H1 (cell line): ENCODE measurements around the gene PDIA6. TPM values are rescaled to one million over a fixed set of nuclear protein-coding genes. Genes with fewer than 3 reads are reported as not detected.

Experiments
- CTCF ChIA-PET: fragments of 300-600 bp; sonication (Branson Sonifier 250); formaldehyde crosslinking; loops from one replicate; lab custom pipeline; 2021; ENCODE audit not compliant: partially characterized antibody; lab: Charles Lee
- POLR2A ChIA-PET: fragments of 300-600 bp; sonication (Branson Sonifier 250); formaldehyde crosslinking; loops from one replicate; lab custom pipeline; 2021; ENCODE audit warnings: inconsistent platforms; ENCODE audit not compliant: partially characterized antibody; lab: Charles Lee
- DNase-seq, 2 experiments: peaks; one replicate each; pipeline versions ENCODE4 v3.0.0 to v3.0.0-alpha.2; 2010 to 2022; ENCODE audit warnings: low spot score in 2 of 2, low read depth in 1 of 2, mixed read lengths in 1 of 2
- FAIRE-seq: peaks from 2 replicates; lab custom pipeline; 2011; peaks lifted over from hg19 to GRCh38; lab: Jason Lieb, UNC
- H2AFZ ChIP-seq: 2 replicates; pipeline ENCODE4 v1.8.1; 2012; ENCODE audit warnings: low read length, inconsistent platforms
- H2AK5ac ChIP-seq: 2 replicates; pipeline ENCODE4 v1.6.1; 2013; ENCODE audit warnings: low read depth, low read length
- H2BK120ac ChIP-seq: replicated peaks from 2 replicates; pipeline ENCODE3; 2013; ENCODE audit warnings: low read depth, low read length, inconsistent platforms
- H2BK12ac ChIP-seq: 2 replicates; pipeline ENCODE4 v1.6.1; 2013; ENCODE audit warnings: low read depth, low read length
- H2BK15ac ChIP-seq: 2 replicates; pipeline ENCODE4 v1.6.1; 2013; ENCODE audit warnings: low read length
- H2BK20ac ChIP-seq: 2 replicates; pipeline ENCODE4 v1.6.1; 2013; ENCODE audit warnings: low read length
- H2BK5ac ChIP-seq: 2 replicates; pipeline ENCODE4 v1.6.1; 2013; ENCODE audit warnings: low read depth, low read length
- H3K14ac ChIP-seq: 2 replicates; pipeline ENCODE4 v1.6.1; 2013; ENCODE audit warnings: inconsistent platforms; ENCODE audit not compliant: insufficient read length
- H3K18ac ChIP-seq: 2 replicates; pipeline ENCODE4 v1.6.1; 2013; ENCODE audit warnings: low read length; ENCODE audit errors: extremely low read depth
- H3K23ac ChIP-seq: 2 replicates; pipeline ENCODE4 v1.6.1; 2013; ENCODE audit warnings: inconsistent platforms; ENCODE audit not compliant: insufficient read length
- H3K23me2 ChIP-seq: 2 replicates; pipeline ENCODE4 v1.6.1; 2013; ENCODE audit warnings: low read depth, low read length
- H3K27ac ChIP-seq: 2 replicates; pipeline ENCODE4 v1.6.1; 2011; ENCODE audit warnings: low read depth, low read length, inconsistent platforms
- H3K27me3 ChIP-seq, 4 experiments: replicated peaks in 1 of 4; 1 replicate in 1 of 4; 2 replicates in 3 of 4; pipeline versions ENCODE4 v1.6.1 to v1.8.1; 2011 to 2013; ENCODE audit warnings: low read length in 3 of 4, mild to moderate bottlenecking in 3 of 4, inconsistent platforms in 2 of 4, mixed read lengths in 2 of 4, moderate library complexity in 1 of 4; ENCODE audit not compliant: control insufficient read depth in 3 of 4, insufficient read depth in 3 of 4; ENCODE audit errors: extremely low read depth in 1 of 4
- H3K36me3 ChIP-seq, 4 experiments: 2 replicates each; pipeline versions ENCODE4 v1.6.1 to v1.8.1; 2011 to 2013; ENCODE audit warnings: mild to moderate bottlenecking in 4 of 4, low read length in 3 of 4, moderate library complexity in 2 of 4, control low read depth in 1 of 4, inconsistent platforms in 1 of 4; ENCODE audit not compliant: insufficient read depth in 4 of 4, control insufficient read depth in 2 of 4
- H3K4ac ChIP-seq: replicated peaks from 2 replicates; pipeline ENCODE3; 2013; ENCODE audit warnings: low read length, low read depth, mixed read lengths, inconsistent platforms; ENCODE audit not compliant: insufficient read length
- H3K4me1 ChIP-seq, 4 experiments: replicated peaks in 1 of 4; 1 replicate in 1 of 4; 2 replicates in 3 of 4; pipeline versions ENCODE4 v1.6.1 to v1.8.1; 2011 to 2013; ENCODE audit warnings: low read length in 3 of 4, inconsistent platforms in 2 of 4, mixed read lengths in 1 of 4; ENCODE audit not compliant: insufficient read depth in 4 of 4, control insufficient read depth in 3 of 4
- H3K4me2 ChIP-seq, 2 experiments: 2 replicates each; pipeline versions ENCODE4 v1.6.1 to v1.8.1; 2011 to 2013; ENCODE audit warnings: low read depth in 2 of 2, low read length in 2 of 2, control low read depth in 1 of 2, inconsistent platforms in 1 of 2, mild to moderate bottlenecking in 1 of 2; ENCODE audit not compliant: insufficient read depth in 1 of 2
- H3K4me3 ChIP-seq, 4 experiments: fragments of 200-600, 300-600 bp in 1 of 4; sonication (generic), shearing (Covaris generic), sonication (Bioruptor Twin) in 1 of 4; 2 replicates each; pipeline versions ENCODE4 v1.5.1 to v1.8.1; 2011 to 2016; ENCODE audit warnings: low read length in 4 of 4, low read depth in 3 of 4, control low read depth in 2 of 4, inconsistent platforms in 2 of 4, mild to moderate bottlenecking in 2 of 4, mixed read lengths in 1 of 4, moderate library complexity in 1 of 4; ENCODE audit not compliant: insufficient read depth in 2 of 4; ENCODE audit errors: extremely low read depth in 1 of 4
- H3K56ac ChIP-seq: replicated peaks from 2 replicates; pipeline ENCODE3; 2013; ENCODE audit warnings: low read depth, mild to moderate bottlenecking, mixed read lengths, low read length, inconsistent platforms; ENCODE audit not compliant: insufficient read length
- H3K79me1 ChIP-seq: 2 replicates; pipeline ENCODE4 v1.6.1; 2013; ENCODE audit warnings: low read depth, low read length, control low read depth
- H3K79me2 ChIP-seq, 2 experiments: 2 replicates each; pipeline versions ENCODE4 v1.6.1 to v1.8.1; 2012 to 2013; ENCODE audit warnings: low read length in 2 of 2, mild to moderate bottlenecking in 2 of 2, inconsistent platforms in 1 of 2; ENCODE audit not compliant: insufficient read depth in 2 of 2, control insufficient read depth in 1 of 2
- H3K9ac ChIP-seq, 4 experiments: replicated peaks in 1 of 4; 1 replicate in 1 of 4; 2 replicates in 3 of 4; pipeline versions ENCODE4 v1.6.1 to v1.8.1; 2011 to 2013; ENCODE audit warnings: low read depth in 3 of 4, low read length in 3 of 4, control low read depth in 2 of 4, mild to moderate bottlenecking in 2 of 4, moderate library complexity in 2 of 4, inconsistent platforms in 1 of 4; ENCODE audit errors: extremely low read depth in 1 of 4
- H3K9me3 ChIP-seq, 2 experiments: 2 replicates each; pipeline versions ENCODE4 v1.6.1 to v1.8.1; 2012 to 2013; ENCODE audit warnings: mild to moderate bottlenecking in 2 of 2, moderate library complexity in 2 of 2, control low read depth in 1 of 2, inconsistent platforms in 1 of 2, low read depth in 1 of 2, low read length in 1 of 2, mixed read lengths in 1 of 2; ENCODE audit not compliant: insufficient read depth in 2 of 2
- H4K20me1 ChIP-seq, 2 experiments: replicated peaks in 1 of 2; 2 replicates each; pipeline versions ENCODE3 to v1.8.1; 2011 to 2013; ENCODE audit warnings: inconsistent platforms in 2 of 2, low read length in 2 of 2, mild to moderate bottlenecking in 1 of 2; ENCODE audit not compliant: insufficient read depth in 2 of 2, control insufficient read depth in 1 of 2
- H4K5ac ChIP-seq: 2 replicates; pipeline ENCODE4 v1.6.1; 2013; ENCODE audit warnings: low read length, low read depth, mixed read lengths, inconsistent platforms; ENCODE audit not compliant: insufficient read length
- H4K8ac ChIP-seq: 2 replicates; pipeline ENCODE4 v1.8.0; 2013; ENCODE audit warnings: mild to moderate bottlenecking, moderate library complexity, low read length, inconsistent platforms; ENCODE audit not compliant: insufficient read depth; ENCODE audit errors: extremely low read depth
- H4K91ac ChIP-seq: replicated peaks from 2 replicates; pipeline ENCODE3; 2013; ENCODE audit warnings: low read length, mixed read lengths, inconsistent platforms; ENCODE audit not compliant: insufficient read length
- BACH1 ChIP-seq: IDR thresholded peaks from 2 replicates; pipeline ENCODE4 v1.6.1; 2012; ENCODE audit warnings: low read length, improper control_type of control experiment
- GABPA ChIP-seq: IDR thresholded peaks from 2 replicates; pipeline ENCODE4 v1.6.1; 2011; ENCODE audit warnings: mild to moderate bottlenecking, low read length, moderate library complexity, borderline replicate concordance; ENCODE audit not compliant: insufficient read depth
- GTF2F1 ChIP-seq: IDR thresholded peaks from 2 replicates; pipeline ENCODE4 v1.6.1; 2012; ENCODE audit warnings: low read depth, low read length, improper control_type of control experiment, borderline replicate concordance
- HDAC6 ChIP-seq: IDR thresholded peaks from one replicate; pipeline ENCODE4 v1.7.1; 2012; ENCODE audit warnings: low read depth, mild to moderate bottlenecking, inconsistent platforms, low read length, moderate library complexity
- KDM1A ChIP-seq: fragments of 200-600, 300-600 bp; sonication (generic); IDR thresholded peaks from 2 replicates; pipeline ENCODE4 v1.7.1; 2016; ENCODE audit warnings: mild to moderate bottlenecking, low read length, borderline replicate concordance
- KDM4A ChIP-seq: IDR thresholded peaks from one replicate; pipeline ENCODE4 v1.7.1; 2012; ENCODE audit warnings: low read depth, mild to moderate bottlenecking, moderate library complexity, low read length, inconsistent platforms; ENCODE audit not compliant: severe bottlenecking
- POLR2AphosphoS5 ChIP-seq: IDR thresholded peaks from 2 replicates; pipeline ENCODE4 v1.6.1; 2011; ENCODE audit warnings: low read depth, low read length
- POU5F1 ChIP-seq: IDR thresholded peaks from 2 replicates; pipeline ENCODE4 v1.6.1; 2011; ENCODE audit warnings: low read depth, mild to moderate bottlenecking, low read length, moderate library complexity
- SIRT6 ChIP-seq: IDR thresholded peaks from one replicate; pipeline ENCODE4 v1.7.1; 2012; ENCODE audit warnings: low read length, inconsistent platforms
- SP1 ChIP-seq: IDR thresholded peaks from 2 replicates; pipeline ENCODE4 v1.6.1; 2011; ENCODE audit warnings: low read depth, low read length
- TBP ChIP-seq: IDR thresholded peaks from 2 replicates; pipeline ENCODE4 v1.6.1; 2011; ENCODE audit warnings: low read depth, low read length, improper control_type of control experiment
- TCF12 ChIP-seq: IDR thresholded peaks from 2 replicates; pipeline ENCODE4 v1.6.1; 2011; ENCODE audit warnings: low read depth, mild to moderate bottlenecking, low read length
- USF2 ChIP-seq: IDR thresholded peaks from 2 replicates; pipeline ENCODE4 v1.6.1; 2011; ENCODE audit warnings: low read length, improper control_type of control experiment
- WGBS, 2 experiments: shearing (Covaris generic) in 1 of 2; methylation state at CpG; one replicate each; pipeline versions ENCODE4 v1.1.6 to v1.1.7; 2013 to 2015; ENCODE audit warnings: low lambda C conversion rate in 2 of 2, mixed read lengths in 2 of 2, inconsistent platforms in 1 of 2, low coverage in 1 of 2, missing lambda C conversion rate in 1 of 2; ENCODE audit not compliant: insufficient replicate concordance in 2 of 2, insufficient coverage in 1 of 2, insufficient read length in 1 of 2; ENCODE audit errors: extremely low coverage in 1 of 2, missing lambda C conversion rate in 1 of 2; 5-methylcytosine and 5-hydroxymethylcytosine counted together
- polyA plus RNA-seq, 7 experiments: library from polyadenylated mRNA; depleted of rRNA in 3 of 7; stranded (reverse) in 5 of 7; unstranded in 2 of 7; fragments of >200 nt in 5 of 7; fragments of 200-250 nt in 2 of 7; gene quantifications; 1 replicate in 5 of 7; 2 replicates in 1 of 7; 4 replicates in 1 of 7; pipeline versions ENCODE4 v1.2.1 to v1.2.3, GENCODE V29; 2011 to 2013; ENCODE audit warnings: missing spikeins in 2 of 7, mixed read lengths in 2 of 7
- total RNA-seq: library from RNA; stranded (reverse); fragmentation: NEBNext Ultra II Directional; extraction: Animal tissue kit (Norgen Biotek cat#: 25700); gene quantifications from 2 replicates; pipeline ENCODE4 v1.2.1, GENCODE V29; 2021

The PDIA6 gene
- total and polyA plus RNA-seq, 2 of the 8 experiments (the other 6 are each of a cell fraction or from before 2014, with no cell fraction given): 181 to 384 TPM

GRCh38 chr2:10759151-10759714, 53.4 kb downstream of the PDIA6 start:
- no peak for FAIRE-seq
- H2AFZ ChIP-seq: no peak overlapping the region
- 87% methylated on average over 11 of the region's 11 CpGs; no CpG with 5 or more reads in 1 of the 2 experiments for WGBS, 2 experiments

More at GRCh38 chr2:10759151-10759714, 53.4 kb downstream of the PDIA6 start:
- Histone ChIP-seq H4K8ac (no peak overlapping the region), H3K14ac (no peak overlapping the region), H3K4ac (no peak overlapping the region), H3K27ac (no peak overlapping the region), H2BK20ac (no peak overlapping the region), H3K79me1 (no peaks in the 10 kb centered on the region), H3K56ac (no peak overlapping the region), H2BK5ac (no peak overlapping the region), H4K20me1 (no peaks in the 10 kb centered on the region), H3K27me3 (no peaks in the 10 kb centered on the region), H3K23me2 (no peaks in the 10 kb centered on the region), H3K4me3 (no peak overlapping the region), H3K36me3 (no peaks in the 10 kb centered on the region), H3K9ac (no peak overlapping the region), H3K18ac (no peak overlapping the region), H3K79me2 (no peaks in the 10 kb centered on the region), H2BK15ac (no peak overlapping the region), H3K4me1 (peaks cover 0 to 5% (median 0%) of the 10 kb centered on the region in 4 experiments; a peak in 1 of 7 replicates), H3K23ac (no peak overlapping the region), H3K9me3 (no peaks in the 10 kb centered on the region), H4K91ac (no peak overlapping the region), H2BK120ac (no peak overlapping the region), H2AK5ac (no peak overlapping the region), H3K4me2 (no peak overlapping the region), H4K5ac (no peak overlapping the region), H2BK12ac (no peak overlapping the region)
- DNase-seq: no peak
- TF ChIP-seq SP1 (no peak), KDM1A (no peak), KDM4A (no peak), TCF12 (no peak), BACH1 (no peak), SIRT6 (no peak), TBP (no peak), POU5F1 (no peak), USF2 (no peak), POLR2AphosphoS5 (no peak), GTF2F1 (no peak), GABPA (no peak), HDAC6 (no peak)
- ChIA-PET CTCF (no interaction called here), POLR2A (no interaction called here)
